Hematopoietic multipotent progenitor cell (in vitro differentiated cells): ENCODE measurements around the gene ZNF211. TPM values are rescaled to one million over a fixed set of nuclear protein-coding genes. Genes with fewer than 3 reads are reported as not detected.
A peak's percentile ranks its signal among the peaks of the same experiment; 100 is the strongest.

ENCODE experiments used
- DNase-seq, 3 donors: peaks; one replicate each; pipeline ENCODE4 v3.0.0-alpha.2; 2011 to 2015; ENCODE audit warnings: low read depth in 2 of 3, low spot score in 2 of 3
- total RNA-seq: library from RNA; depleted of rRNA; stranded (reverse); fragments of >200 nt; gene quantifications from one replicate; pipeline ENCODE4 v1.2.3, GENCODE V29; 2012

ZNF211 gene
- total RNA-seq: 14.5 TPM

DNA sequence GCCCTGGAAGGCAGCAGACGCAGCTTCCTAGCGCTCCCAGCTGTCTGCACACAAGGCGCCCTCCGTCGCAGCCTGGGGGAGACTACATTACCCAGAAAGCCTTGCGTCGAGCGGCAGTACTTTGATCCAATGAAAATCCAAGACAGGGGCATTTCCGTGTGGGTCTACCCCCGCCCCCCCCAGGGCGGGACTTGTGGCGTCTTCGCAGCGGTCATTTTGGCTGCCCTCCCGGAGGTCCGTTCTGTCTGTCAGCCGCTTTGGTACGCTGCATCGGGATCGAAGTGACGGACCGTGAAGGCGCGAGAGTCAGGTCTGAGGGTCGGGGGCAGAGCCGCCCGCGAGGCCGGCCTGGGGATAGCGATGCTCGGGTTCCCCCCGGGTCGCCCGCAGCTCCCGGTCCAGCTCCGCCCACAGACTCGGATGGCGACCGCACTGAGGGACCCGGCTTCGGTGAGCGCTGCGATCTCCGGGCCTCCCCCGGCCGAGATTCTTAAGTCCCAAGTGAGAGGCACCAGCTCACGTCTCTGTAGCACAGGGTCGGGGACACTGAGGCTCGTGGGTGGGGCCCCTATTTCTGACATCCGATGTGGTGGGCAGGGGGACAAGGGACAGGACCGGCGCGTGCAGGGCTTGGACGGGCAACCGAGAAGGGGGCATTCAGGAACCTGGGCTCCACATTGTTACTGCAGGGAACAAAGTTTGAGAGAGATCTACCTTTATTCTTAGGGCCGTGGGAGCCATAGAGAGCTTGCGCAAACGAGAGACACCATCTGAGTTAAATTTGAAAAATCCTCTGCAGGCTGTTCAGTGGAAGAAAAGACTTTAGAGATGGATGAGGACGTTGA is at the start of gene ZNF211:
TSS of gene ZNF211 (plus strand) at position 182 of the 845 bp plus-strand sequence. CDS start at position 361, 179 bp downstream.
- DNase-seq: peak; percentile 72 to 97 (median 93)

DNA sequence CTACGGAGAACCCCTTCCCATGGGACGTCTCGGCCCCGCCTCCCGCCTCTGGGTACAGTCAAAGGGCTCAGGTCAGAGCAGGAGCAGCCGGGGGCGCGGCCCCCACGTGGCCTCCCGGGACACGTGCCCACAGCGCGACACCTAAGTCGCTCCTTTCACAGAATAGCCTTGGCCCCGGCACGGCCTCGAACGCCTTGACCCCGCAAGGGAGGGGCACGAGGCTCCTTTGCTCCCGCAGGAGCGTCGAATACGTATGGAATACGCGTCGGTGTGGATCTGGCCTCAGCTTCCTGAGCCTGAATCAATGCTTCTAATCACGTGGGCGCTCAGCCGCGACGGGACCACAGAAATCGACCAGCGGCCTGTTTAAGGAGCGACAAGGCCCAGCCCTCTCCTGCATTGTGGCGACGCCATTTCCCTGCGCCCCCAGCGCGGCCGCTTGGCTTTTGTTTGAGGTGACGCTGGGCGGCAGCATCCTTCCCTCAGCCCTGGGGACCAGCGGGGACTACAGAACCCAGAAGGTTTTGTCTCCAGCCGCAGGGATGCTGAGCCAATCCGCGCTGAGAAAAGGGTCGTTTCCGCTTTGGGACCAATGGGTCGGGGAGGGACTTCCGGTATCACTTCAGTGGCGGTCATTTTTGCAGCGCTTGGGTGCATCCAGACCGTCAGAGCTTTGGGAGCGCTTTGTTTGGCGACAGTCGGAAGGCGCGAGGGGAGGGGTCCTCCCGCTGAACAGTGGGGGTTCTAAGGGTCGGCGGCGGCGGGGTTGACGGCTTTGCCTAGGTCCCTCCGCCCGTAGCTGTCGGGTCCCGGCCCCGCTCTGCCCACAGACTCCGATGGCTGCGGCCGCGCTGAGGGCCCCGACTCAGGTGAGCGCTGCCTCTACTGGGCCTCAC is 49.2 kb upstream of the ZNF211 start, which contains the start of gene ZIK1:
TSS of gene ZIK1 (plus strand) at position 625 of the 896 bp plus-strand sequence. CDS start at position 837, 212 bp downstream.
- peak; percentile 72 to 99 (median 98) for DNase-seq

DNA sequence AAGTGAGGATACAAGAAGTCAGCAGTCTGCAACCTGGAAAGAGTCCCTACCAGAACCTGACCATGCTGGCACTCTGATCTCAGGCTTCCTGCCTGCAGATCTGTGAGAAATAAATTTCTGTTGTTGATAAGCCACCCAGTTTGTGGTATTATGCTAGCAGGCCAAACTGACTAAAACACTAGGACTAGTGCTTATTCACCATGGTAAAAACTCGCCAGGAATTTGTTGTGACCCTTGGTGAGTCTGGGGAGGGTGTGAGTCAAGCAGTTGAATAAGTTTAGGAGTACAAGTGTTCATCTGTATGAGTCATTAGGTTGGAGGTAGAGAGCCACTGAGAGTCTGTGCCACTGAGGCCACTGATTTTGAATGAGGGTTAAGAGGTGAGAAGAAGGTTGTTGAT is 45.4 kb upstream of the ZNF211 start:
- no peak for DNase-seq

DNA sequence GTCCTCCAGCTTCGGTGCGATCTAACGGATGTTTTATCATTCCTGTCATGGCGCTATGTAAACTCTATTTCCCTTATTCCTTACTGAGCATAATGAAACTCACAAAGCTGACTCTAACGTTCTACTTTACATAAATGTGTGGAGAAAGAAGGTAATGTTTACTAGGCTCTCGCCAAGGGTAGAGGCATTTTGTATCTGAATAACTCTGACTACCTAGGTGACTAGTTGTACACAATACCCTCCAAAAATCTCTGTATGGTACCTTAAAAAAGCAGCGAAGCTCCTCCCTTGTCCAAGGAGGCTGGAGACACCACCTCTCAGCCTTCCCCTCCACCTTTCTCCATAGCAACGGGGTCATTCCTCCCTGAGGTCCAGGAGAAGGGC is 33.6 kb upstream of the ZNF211 start:
- no peak for DNase-seq

- DNase-seq: peak; percentile 57 to 95 (median 91)
Measured at GRCh38 chr19:57599761-57600383, 33.1 kb upstream of the ZNF211 start, which contains the start of gene ZNF530. ZNF530 (plus strand) TSS chr19:57599885; CDS start chr19:57604346, 4,461 bp downstream.

- no peak for DNase-seq
Measured at GRCh38 chr19:57606931-57607330, 26.0 kb upstream of the ZNF211 start.

GRCh38 chr19:57611113-57611512 is 21.9 kb upstream of the ZNF211 start:
- DNase-seq: no peak

DNA sequence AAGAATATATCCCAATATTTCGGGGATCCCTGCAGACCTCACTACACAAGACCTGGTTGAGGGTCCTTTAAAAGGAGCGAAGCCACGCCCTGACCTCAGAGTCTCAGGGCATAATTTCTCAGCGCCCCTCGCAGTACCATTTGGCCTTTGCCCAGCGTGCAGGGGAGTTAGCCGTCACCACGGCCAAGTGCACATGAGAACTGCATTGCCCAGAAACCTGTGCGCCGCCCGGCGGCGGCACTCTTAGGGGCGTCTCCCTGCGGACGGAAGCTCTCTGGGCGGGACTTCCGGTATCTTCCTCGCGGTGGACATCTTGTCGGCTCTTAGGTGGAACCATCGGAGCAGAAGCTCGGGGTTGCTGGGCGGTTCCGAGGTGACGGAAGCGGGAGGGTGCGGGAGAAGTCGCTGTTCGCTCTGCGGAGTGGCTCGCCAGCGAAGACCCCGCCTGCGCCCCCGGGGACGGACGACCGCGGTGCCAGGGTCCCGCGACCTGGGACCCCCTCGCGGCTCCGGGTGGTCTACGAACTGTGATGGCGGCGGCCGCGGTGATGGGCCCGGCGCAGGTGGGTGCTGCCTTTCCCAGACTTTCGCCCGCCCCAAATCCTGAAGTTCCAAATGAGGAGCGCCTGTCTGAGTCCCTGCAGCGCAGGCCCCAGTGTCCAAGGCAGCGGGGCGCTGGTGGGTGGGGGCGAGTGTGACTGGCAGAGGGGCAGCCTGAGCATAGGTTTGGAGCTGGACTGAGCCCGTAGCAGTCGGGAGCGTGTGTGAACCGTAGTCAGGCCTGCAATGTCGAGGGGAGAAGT is 18.8 kb upstream of the ZNF211 start, which contains the start of gene ZNF134:
TSS of gene ZNF134 (plus strand) at position 302 of the 803 bp plus-strand sequence. CDS start 5,227 bp downstream, outside the sequence.
- peak; percentile 73 to 96 (median 94) for DNase-seq

DNA sequence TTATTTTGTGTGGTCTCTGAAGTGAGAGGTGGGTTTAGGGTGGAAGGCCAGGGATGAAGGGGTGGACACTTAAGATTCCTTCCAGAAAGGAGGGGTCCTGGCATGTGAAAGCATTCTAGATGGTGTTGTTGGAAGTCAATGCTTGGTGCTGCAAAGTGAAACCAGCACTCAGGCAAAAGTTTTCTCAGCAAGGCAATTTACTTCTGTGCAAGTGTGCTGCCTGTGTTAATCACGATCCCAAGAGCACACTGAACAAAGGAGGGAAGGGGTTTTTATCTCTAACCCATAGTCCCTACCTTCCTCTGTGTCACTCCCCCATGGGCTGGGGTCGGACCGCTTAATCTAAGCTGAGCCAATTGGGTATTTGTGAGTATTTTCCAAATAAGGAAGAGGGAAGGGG is 17.6 kb upstream of the ZNF211 start:
- peak in 1 of 3 donors; percentile 28 for DNase-seq

- peak in 1 of 3 donors; percentile 48 for DNase-seq
Measured at GRCh38 chr19:57620673-57621348, 12.2 kb upstream of the ZNF211 start.

DNA sequence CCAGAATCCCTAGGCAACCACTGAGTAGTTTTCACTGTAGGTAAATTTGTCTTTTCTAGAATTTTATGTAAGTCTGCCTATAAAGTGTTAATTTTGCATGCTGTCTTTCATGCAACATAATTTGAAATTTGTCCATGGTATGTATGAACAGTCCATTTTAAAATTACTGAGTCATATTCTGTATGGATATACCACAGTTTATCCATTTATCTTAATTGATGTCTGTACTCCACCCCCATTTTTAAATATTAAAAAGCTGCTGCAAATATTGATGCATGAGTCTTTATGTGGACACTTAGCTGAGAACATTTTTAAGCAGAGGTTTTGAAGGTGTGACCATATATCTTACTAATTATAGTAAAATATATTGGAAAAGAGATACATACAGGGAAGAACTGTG is 9.9 kb upstream of the ZNF211 start:
- no peak for DNase-seq

- DNase-seq: no peak
Measured at GRCh38 chr19:57633832-57634131, 814 bp downstream of the ZNF211 start.

DNA sequence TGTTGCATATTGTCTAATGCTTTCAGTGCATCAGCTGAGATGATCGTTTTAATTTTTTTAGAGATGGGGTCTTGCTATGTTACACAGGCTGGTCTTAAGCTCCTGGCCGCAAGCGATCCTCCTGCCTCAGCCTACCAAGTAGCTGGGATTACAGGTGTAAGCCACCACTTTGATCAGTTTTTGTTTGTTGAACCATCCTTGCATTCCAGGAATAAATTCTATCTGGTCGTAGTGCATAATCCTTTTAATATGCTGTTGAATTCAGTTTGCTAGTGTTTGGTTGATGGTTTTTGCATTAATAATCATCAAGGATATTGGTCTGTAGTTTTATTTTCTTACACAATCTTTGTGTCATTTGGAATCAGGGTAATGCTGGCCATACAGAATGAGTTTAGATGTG is 4.4 kb downstream of the ZNF211 start:
- no peak for DNase-seq

GRCh38 chr19:57641715-57642234 is 8.8 kb downstream of the ZNF211 start:
- DNase-seq: no peak

GRCh38 chr19:57642396-57643046 is 9.6 kb downstream of the ZNF211 start:
- no peak for DNase-seq

- DNase-seq: no peak
Measured at GRCh38 chr19:57643734-57644133, 10.8 kb downstream of the ZNF211 start.

- no peak for DNase-seq
Measured at GRCh38 chr19:57648331-57649003, 15.5 kb downstream of the ZNF211 start.

GRCh38 chr19:57651654-57651996 is 18.7 kb downstream of the ZNF211 start:
- DNase-seq: no peak
